Ishikawa (cell line): ENCODE measurements around the gene TM9SF3.

Experiments
- EP300 ChIP-seq: IDR thresholded peaks from 2 replicates; pipeline ENCODE4 v1.6.1; 2012; ENCODE audit warnings: borderline replicate concordance
- FOXM1 ChIP-seq: IDR thresholded peaks from 2 replicates; pipeline ENCODE4 v1.6.1; 2012; ENCODE audit warnings: low read depth, borderline replicate concordance
- MAX ChIP-seq: IDR thresholded peaks from 2 replicates; pipeline ENCODE4 v1.6.1; 2012
- NFIC ChIP-seq: IDR thresholded peaks from 2 replicates; pipeline ENCODE4 v1.6.1; 2012
- RAD21 ChIP-seq: IDR thresholded peaks from 2 replicates; pipeline ENCODE4 v1.6.1; 2012; ENCODE audit warnings: low read depth
- REST ChIP-seq: IDR thresholded peaks from 2 replicates; pipeline ENCODE4 v1.6.1; 2012; ENCODE audit warnings: low read depth, mild to moderate bottlenecking
- TAF1 ChIP-seq: IDR thresholded peaks from 2 replicates; pipeline ENCODE4 v1.6.1; 2012; ENCODE audit warnings: low read depth, mild to moderate bottlenecking
- TEAD4 ChIP-seq: IDR thresholded peaks from 2 replicates; pipeline ENCODE4 v1.6.1; 2012
- YY1 ChIP-seq: IDR thresholded peaks from 2 replicates; pipeline ENCODE4 v1.6.1; 2012; ENCODE audit warnings: low read depth
- ZBTB7A ChIP-seq: IDR thresholded peaks from 2 replicates; pipeline ENCODE4 v1.6.1; 2012; ENCODE audit warnings: low read depth

GRCh38 chr10:96532523-96532922, 54.3 kb downstream of the TM9SF3 start:
- TF ChIP-seq TEAD4 (no peak), NFIC (peak; percentile 54), YY1 (no peak), RAD21 (no peak), TAF1 (no peak), EP300 (no peak), FOXM1 (no peak), MAX (no peak), ZBTB7A (no peak), REST (no peak)
